PFSK-1 (cell line): Measurements from ENCODE around the gene RSAD2.

Source experiments
- FOXP2 ChIP-seq: optimal IDR thresholded peaks from 2 replicates; pipeline ENCODE3; 2011; ENCODE audit warnings: borderline replicate concordance, control low read depth, inconsistent platforms; ENCODE audit not compliant: insufficient read depth; ENCODE audit errors: extremely low read length, extremely low read depth
- POLR2AphosphoS5 ChIP-seq: IDR thresholded peaks from 2 replicates; pipeline ENCODE4 v1.6.1; 2012; ENCODE audit warnings: low read depth, mild to moderate bottlenecking, control low read depth, low read length, moderate library complexity
- REST ChIP-seq, 2 experiments: IDR thresholded peaks; 2 replicates each; pipeline versions ENCODE4 v1.6.1 to v1.8.0; 2011 to 2012; ENCODE audit warnings: low read depth in 2 of 2, low read length in 2 of 2, control low read depth in 1 of 2, inconsistent platforms in 1 of 2, mild to moderate bottlenecking in 1 of 2, moderate library complexity in 1 of 2; ENCODE audit not compliant: insufficient read depth in 1 of 2
- SIN3A ChIP-seq: IDR thresholded peaks from 2 replicates; pipeline ENCODE4 v1.6.1; 2012; ENCODE audit warnings: mild to moderate bottlenecking, low read length, moderate library complexity, borderline replicate concordance; ENCODE audit not compliant: insufficient read depth
- TAF1 ChIP-seq: IDR thresholded peaks from 2 replicates; pipeline ENCODE4 v1.6.1; 2012; ENCODE audit warnings: low read length, control low read depth, borderline replicate concordance; ENCODE audit not compliant: insufficient read depth

DNA sequence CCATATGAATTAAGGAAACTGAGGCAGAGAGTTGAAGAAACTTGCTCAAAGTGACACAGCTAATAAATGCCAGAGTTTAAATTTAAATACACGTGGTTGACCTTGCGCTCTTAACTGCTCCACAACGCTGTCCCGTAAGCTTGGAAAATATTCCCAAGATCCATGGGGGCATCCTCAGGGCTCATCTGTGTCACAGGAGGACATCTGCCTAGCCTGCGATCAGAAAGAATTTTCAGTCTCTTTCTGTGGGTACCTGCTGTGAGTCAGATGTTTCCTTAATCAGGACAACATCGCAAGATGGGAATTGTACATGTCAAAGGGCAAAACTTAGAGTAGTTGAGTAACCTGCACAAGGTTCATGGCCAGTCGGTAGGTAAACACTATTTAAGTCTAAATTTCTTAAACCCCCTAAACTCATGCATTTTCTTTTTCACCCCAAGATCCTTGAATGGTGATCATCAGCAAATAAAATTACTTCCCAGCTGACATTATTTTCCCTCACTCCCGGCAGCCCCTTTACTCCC lies 13.3 kb upstream of the RSAD2 start:
- no peak for TF ChIP-seq REST (IDR thresholded peaks at IDR 0.05; ENCODE audit: insufficient read depth in 1 of 2, low read depth in 2 of 2, low read length in 2 of 2)
- TF ChIP-seq POLR2AphosphoS5, result no peak
- TF ChIP-seq SIN3A, result no peak
- TF ChIP-seq TAF1, result no peak
- TF ChIP-seq FOXP2, result no peak
